Hematopoietic multipotent progenitor cell treated with erythropoietin and hydrocortisone succinate and interleukin-3 and kit ligand, for 6 days (in vitro differentiated cells): Measurements from ENCODE around the gene PIGU.
"Not testable (repeated sequence)": the region's sequence is repeated elsewhere in the genome, so short reads cannot be mapped to it uniquely, and the experiment has no call there.

ENCODE experiments used
- DNase-seq: peaks from one replicate; pipeline ENCODE4 v3.0.0-alpha.2; 2015

Gene PIGU

DNA sequence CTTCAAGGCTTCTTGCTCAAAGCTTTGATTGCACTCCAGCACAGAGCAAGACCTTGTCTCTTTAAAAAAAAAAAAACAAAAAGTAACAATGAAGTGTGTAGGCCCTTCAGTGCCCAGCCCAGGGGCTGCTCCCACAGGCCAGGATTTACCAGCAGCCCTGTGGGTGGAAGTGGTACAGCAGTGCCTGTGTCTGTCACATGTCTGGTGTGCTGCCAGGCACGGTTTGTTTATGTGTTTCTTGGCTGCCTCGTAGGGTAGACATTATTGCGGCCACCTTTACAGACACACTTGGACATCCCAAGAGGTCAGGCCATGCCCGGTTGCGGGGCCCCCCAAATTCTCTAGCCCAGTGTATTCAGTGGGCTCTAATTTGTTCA lies 148.0 kb downstream of the PIGU start:
- DNase-seq = no peak

DNA sequence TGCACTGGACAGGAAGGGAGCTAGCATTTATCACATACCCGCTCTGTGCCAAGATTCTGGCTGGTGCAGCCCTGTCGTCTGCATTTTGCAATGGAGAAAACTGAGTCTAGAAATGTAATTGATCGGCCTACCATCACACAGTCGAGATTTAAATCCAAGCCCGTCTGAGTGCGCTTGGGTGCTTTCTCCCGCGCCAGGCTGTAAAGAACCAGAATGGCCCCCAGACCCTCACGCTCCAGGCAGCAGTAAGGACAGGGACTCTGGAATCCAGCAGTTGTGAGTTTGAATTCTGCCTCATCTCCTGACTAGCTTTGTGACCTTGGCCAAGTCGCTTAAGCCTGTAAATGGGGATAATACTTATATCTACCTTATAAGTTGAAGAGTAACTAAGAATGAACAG lies 149.9 kb downstream of the PIGU start:
- DNase-seq = no peak

DNA sequence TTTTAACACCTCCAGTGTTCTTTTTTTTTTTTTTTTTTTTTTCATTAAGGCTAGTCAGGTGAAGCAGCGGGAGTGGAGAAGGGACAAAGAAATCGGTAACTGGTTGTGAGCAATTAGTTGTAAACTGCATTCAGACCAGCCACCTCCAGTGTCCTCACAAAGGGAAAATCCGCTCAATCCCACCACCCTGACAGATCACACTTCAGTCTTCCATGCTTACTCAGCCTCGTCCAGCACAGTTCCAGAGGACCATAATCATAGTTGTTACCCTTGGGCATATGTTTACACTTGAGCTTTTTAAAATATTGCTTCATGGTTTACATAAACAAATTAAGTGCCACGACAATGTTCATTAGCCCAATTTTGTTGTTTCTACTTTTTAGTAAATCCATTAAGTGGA lies 150.4 kb downstream of the PIGU start:
- DNase-seq = no peak

DNA sequence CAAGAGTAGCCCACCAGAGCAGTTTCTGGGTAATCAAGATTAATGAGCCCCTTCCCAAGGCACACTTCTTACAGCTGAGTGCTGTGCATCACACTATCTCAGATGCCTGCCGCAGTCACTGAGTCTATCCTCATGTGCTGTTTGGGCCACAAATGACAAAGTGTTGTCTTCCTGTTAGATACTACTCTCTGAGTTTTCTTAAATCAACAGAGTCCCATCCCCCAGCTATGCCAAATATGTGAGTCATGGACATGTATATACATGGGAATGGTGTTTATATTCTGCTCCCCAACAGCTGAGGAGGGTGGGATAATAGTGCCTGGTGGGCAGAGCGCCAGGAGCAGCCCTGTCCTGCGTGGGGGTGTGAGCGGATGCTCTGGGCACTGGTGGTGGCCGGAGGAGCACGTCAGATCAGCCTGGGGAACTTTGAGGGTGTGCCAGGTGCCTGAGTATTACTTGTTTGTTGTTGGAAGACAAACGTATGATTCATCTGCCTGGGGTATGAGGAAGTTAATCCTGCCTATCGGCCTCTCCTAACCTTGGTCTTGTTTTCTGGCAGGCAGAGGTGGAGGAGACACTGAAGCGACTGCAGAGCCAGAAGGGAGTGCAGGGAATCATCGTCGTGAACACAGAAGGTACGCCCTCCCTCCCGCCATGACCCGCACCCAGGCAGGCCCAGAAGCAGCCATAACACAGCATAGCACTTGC lies 151.0 kb downstream of the PIGU start:
- DNase-seq = no peak

DNA sequence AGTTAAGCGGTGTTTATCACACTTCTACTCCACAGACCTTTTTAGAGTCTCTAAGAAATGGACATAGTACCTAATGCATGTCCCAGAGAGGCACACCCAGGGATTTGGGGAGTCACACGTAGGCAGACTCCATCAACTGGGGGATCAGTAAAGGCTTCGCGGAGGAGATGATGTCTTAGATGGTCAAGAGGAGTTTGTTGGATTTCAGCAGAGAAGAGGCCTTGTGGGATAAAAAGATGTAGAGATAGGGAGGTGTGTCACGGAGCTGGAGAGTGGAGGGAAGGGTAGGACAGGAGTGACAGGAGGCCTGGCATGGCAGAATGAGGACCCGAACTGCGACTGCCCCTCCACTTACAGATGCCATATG lies 151.6 kb downstream of the PIGU start:
- no peak for DNase-seq

DNA sequence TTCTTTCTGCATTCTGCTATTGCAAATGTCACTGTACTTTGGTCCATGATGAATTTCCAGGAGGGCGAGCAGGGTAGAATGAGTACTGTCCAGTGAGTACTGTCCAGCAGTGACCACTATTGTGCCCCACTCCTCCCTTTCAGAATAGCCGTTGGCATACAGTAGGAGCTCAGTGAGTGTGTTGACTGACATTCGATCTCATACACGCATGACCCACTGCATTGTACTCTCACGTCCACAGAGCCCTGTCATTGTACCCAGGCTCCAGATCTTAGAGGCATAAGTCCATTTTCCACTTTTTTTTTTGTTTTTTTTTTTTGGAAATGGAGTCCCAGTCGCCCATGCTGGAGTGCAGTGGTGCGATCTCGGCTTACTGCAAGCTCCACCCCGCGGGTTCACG lies 152.5 kb downstream of the PIGU start:
- no peak for DNase-seq

DNA sequence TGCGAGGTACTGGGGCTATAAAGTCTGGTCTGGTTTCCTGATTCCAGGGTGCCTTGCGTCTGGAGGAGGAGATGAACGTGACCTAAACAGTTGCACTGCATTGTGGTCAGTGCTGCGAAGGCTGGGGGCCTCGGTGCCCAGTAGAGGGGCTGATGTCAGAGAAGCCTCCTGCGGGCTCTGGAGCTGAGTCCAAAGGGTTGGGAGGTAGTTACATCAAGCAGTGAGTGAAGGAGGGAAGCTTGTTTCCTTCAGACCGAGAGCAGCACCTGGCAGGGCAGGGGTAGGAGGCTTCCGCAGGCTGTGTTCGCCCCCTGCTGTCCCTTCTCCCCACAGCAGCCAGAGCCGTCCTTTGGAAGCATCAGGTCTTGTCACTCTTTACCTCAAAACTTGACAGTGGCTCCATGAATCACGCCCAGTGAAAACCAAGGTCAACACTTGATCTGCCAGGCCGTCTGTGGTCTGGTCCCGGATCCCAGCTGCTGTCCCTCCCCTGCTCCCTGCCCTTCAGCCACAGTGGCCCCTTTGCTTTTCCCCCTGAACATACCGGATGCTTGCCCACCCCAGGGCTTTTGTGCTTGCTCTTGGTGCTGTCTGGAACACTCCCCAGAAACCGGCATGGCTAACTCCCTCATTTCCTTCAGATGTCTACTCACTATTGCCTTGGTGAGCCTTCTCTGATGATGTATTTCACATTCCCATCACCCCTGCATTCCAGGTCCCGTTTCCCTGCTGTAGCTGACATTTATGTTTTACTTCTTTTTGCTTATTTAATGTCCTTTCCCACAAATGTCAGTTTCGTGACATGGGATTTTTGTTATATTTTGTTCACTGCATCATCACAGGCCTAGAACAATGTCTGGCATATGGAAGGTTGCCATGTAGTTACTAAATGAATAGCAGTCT lies 153.7 kb downstream of the PIGU start:
- peak; percentile 78 for DNase-seq

DNA sequence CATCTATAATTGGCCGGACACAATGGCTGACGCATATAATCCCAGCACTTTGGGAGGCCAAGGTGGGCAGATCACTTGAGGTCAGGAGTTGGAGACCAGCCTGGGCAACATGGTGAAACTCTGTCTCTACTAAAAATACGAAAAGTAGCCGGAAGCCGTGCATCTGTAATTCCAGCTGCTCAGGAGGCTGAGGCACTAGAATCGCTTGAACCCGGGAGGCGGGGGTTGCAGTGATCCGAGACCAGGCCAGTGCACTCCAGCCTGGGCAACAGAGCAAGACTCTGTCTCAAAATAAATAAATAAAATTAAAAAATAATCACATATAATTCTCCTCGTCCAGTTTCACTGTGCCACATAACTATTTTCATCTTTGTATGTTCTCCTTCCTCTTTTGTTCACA lies 157.1 kb downstream of the PIGU start:
- not testable (repeated sequence) for DNase-seq

DNA sequence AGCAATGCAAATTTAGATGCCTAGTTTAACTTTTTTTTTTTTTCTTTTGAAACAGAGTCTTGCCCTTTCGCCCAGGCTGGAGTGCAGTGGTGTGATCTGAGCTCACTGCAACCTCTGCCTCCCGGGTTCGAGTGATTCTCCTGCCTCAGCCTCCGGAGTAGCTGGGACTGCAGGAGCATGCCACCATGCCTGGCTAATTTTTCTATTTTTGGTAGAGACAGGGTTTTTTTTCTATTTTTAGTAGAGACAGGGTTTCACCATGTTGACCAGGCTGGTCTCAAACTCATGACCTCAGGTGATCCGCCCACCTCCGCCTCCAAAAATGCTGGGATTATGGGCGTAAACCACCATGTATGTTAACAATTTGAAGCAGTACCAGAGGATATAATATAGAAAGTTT lies 158.0 kb downstream of the PIGU start:
- not testable (repeated sequence) for DNase-seq

DNA sequence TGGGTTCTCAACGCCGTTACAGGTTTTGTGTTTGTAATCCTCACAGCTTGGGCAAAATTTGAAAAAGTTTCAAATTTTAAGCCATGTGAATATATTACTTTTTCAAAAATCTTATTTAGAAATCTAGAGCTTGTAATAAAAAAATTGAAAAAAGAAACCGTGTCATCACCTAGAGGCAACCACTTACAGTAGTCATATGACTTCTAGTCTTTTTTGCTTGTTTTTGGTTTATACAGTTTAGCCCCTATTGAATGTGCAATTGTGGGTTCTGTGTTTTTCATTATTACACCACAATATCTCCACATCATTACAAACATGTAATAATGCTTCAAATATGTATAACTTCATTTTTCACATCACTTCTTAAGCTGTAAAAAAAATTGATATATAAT lies 159.8 kb downstream of the PIGU start:
- DNase-seq = no peak

DNA sequence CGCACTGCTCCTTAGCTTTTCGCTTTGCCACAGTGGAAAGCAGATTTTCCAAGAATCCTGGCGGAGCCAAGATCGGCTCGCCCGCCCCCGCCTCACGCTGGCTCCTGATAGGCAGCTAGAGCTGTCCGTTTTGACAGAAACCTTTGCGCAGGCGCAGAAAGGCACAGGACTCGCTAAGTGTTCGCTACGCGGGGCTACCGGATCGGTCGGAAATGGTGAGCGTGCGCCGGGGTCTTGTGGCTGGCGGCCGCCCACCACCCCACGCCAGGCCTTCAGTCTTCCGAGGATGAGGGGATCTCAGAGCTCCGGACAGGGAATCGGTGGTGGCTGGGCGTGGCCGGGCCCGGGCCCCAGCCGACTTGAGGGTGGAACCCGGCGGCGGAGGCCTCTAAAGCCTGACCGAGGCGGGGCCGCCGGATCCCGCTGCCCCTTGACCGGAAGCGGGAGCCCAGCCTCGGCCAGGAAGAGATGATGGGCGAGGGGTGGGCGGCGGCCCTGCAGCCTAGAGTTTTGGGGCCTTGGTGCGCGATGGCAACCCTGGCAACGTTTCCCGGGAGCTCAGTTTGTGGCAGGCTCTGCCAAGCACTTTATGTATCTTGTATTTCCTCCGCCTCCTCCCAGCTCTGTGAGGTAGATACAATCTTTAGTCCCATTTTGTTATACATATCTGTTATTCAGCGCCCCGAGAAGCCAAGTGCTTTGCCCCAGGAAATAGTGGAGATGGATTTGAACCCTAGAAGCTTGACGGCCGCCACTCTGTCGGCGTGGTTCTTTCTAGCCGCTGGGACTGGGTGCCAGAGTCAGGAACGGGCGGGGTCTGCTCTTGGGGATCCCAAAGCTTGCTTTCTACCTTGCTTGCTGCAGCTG lies 160.4 kb downstream of the PIGU start, which contains the start of gene DYNLRB1:
Gene DYNLRB1, plus strand, starts transcription at position 176 of the 867 bp plus-strand sequence. Its CDS starts 37 bp downstream, at position 213.
- DNase-seq = peak; percentile 99

DNA sequence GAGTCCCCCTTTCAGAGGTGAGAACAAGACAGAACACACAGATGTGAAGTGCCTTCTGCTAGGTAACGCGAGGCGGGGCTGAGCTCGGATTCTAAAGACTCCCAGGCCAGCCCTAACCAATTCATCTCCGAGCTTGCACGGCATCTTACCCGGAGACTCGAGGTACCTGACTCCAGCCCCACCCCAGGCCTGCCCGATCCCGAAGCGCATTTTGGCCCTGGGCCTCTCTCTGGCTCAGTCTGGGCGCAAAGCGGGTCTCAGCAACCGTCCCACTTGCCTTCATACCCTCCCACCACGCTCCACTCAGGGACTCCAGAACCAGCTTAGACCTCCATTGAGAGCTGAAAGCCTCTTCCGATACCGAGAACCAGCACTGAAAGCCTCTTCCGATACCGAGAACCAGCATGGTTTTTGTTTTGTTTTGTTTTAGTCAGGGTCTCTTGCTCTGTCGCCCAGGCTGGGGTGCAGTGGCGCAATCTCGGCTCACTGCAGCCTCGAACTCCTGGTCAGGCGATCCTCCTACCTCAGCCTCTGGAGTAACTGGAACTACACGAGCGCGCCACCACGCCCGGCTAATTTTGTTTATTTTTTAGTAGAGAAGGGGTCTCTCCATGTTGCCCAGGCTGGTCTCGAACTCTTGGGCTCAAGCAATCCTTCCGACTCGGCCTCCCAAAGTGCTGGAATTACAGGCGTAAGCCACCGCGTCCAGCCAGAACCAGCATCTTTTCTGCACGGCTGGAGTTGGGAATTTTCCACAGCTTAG lies 161.2 kb downstream of the PIGU start:
- peak; percentile 87 for DNase-seq

DNA sequence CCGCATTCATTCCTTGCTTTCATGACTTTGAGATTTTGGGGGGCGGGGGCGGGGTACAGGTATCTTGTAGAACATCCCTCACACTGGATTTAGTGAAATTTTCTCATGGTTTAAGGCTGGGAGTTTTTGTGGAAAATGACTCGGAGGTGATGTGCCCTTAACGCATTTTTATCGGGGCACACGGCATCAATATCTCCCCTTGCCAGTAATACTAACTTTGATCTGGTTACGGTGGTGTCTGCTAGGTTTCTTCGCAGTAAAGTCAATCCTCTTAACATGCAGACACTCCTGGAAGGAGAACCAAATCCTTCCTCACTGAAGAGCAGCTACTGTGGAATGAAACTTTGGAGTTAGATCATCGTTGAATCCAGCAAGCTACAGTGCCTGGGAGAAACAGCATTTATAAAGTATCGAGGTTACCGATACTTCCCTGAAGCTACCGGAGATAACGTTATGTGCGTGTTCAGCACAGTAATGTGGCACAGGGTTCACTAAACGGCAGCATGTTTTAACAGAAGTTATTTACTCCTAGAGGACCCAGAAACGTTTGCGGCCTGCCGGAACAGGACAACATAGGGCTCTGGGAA lies 161.9 kb downstream of the PIGU start:
- peak; percentile 27 for DNase-seq

DNA sequence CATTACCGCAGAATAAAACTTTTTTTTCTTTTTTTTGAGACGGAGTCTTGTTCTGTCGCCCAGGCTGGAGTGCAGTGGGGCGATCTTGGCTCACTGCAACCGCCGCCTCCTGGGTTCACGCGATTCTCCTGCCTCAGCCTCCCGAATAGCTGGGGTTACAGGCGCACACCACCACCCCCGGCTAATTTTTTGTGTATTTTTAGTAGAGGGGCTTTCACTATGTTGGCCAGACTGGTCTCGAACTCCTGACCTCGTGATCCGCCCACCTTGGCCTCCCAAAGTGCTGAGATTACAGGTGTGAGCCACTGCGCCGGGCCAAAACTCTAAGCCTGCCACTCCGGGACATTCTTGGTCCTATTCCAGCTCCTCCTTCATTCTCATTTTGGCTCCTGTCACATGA lies 162.9 kb downstream of the PIGU start:
- not testable (repeated sequence) for DNase-seq

DNA sequence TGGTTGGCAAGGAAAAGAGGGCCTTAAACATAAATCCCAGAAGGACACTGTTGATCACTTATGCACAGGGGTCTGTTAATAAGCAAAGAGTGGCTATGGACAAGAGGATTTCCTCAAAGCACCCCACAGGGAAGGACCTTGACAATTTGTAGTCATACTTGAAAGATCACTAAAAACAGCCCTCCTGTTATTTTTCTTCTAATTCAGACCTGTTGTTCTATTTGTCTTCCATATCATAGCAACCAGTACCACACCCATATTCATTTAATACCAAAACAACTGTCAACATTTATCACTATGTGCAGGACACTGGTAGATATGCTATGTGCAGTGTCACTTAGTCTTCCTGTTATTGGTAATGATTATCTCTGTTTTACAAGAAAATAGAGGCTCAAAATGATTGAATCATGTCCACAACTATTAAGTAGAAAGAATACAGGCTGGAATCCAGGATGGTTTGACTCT lies 163.9 kb downstream of the PIGU start:
- peak; percentile 84 for DNase-seq

DNA sequence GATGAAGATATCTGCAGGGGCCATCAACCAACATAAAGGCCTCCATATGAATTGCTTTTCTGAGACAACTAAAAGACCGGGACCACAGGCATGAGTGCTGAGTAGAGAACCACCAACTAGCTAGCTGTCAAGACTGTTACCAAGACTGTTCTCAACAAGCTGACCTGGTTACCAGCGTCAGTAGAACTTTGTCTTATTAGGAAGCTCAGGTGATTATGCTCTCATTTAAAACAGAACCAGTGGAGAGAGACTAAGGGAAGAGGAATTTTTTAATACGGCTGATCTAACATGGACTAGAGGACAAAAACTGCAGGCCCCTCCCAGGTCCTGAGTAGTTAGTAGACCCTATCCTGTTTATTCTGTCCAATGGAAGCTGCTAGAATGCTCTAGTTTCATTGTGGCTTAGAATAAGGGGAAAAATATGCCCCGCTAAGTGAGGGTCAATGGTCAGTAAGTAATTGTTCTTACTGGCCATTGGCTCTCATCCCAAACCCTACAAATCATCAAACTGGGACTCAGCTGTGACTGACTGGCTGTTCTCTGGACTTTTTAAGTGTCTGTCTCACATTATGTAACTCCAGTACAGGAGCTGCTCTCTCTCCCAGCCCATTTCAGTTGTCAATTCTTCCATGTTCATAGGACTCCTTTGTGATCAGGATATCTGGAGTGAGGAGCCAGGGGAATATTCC lies 164.5 kb downstream of the PIGU start:
- DNase-seq = no peak

DNA sequence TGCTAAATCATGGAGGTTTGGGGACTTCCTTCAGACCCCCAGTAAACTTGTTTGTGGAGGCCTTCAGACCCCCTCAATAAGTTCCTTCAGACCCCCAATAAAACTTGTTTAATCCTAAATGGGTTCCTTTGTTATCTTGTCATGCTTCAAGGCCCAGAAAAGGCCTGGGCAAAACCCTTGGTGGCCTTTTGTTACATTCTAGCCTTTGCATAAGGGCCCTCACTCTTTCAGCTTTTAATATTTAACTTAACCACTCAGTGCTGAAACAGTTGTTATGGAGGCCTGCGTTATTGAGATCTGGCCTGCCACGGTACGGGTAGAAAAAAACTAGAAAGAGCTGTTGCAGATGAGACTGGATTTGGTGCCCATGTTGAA lies 165.0 kb downstream of the PIGU start:
- DNase-seq = no peak

DNA sequence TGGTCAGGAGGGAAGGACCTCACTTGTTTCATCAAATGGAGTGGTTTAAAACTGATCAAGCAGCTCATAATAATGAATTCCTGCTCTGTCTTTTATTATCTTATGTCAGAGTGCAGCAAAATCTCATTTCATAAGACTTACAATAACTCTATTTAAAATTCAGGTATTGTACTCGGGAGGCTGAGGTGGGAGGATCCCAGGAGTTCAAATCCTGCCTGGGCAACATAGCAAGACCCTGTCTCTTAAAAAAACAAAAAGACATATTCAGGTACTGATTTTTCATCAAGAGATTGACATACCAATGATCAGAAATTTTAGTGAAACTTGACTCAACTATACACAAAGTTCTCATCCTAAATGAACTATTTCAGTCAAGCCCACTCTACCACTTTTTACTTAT lies 166.3 kb downstream of the PIGU start:
- DNase-seq = no peak
